Endothelial cell of umbilical vein (primary cell): ENCODE measurements around the gene NFIA. TPM values are rescaled to one million over a fixed set of nuclear protein-coding genes. Genes with fewer than 3 reads are reported as not detected.

ENCODE experiments used
- BruUV-seq: library from RNA; stranded (reverse); fragments of 400-500 nt; replicated peaks from 2 replicates; lab custom pipeline; 2021; lab: Mats Ljungman, UMichigan
- CTCF ChIA-PET: fragments of 300-600, 350-600 bp; sonication (Branson Sonifier 250); formaldehyde crosslinking; loops from one replicate; lab custom pipeline; 2021; ENCODE audit warnings: antibody characterized with exemption, inconsistent platforms; lab: Charles Lee
- POLR2A ChIA-PET: fragments of 300-600, 350-600 bp; sonication (Branson Sonifier 250); formaldehyde crosslinking; loops from one replicate; lab custom pipeline; 2021; ENCODE audit warnings: antibody characterized with exemption, inconsistent platforms; lab: Charles Lee
- DNase-seq: peaks from one replicate; pipeline ENCODE4 v3.0.0-alpha.2; 2011; ENCODE audit warnings: low read depth, low spot score
- FAIRE-seq: peaks from 2 replicates; lab custom pipeline; 2011; peaks lifted over from hg19 to GRCh38; lab: Jason Lieb, UNC
- H2AFZ ChIP-seq: 2 replicates; pipeline ENCODE4 v1.6.0; 2012; ENCODE audit warnings: low read depth, low read length, control low read depth, inconsistent platforms
- H3K27ac ChIP-seq: 2 replicates; pipeline ENCODE4 v1.5.1; 2011; ENCODE audit warnings: low read depth, mild to moderate bottlenecking, control low read depth, low read length, moderate library complexity; ENCODE audit not compliant: insufficient read depth
- H3K27me3 ChIP-seq, 2 experiments: 2 replicates each; pipeline versions ENCODE4 v1.6.0 to v1.6.1; 2011; ENCODE audit warnings: low read length in 2 of 2, mixed read lengths in 1 of 2; ENCODE audit not compliant: control insufficient read depth in 2 of 2, insufficient read depth in 2 of 2
- H3K36me3 ChIP-seq, 2 experiments: 2 replicates in 1 of 2; 3 replicates in 1 of 2; pipeline ENCODE4 v1.5.1; 2011; ENCODE audit warnings: low read length in 2 of 2, mild to moderate bottlenecking in 1 of 2, moderate library complexity in 1 of 2; ENCODE audit not compliant: control insufficient read depth in 2 of 2, insufficient read depth in 2 of 2; ENCODE audit errors: extremely low read depth in 1 of 2
- H3K4me1 ChIP-seq: 3 replicates; pipeline ENCODE4 v1.5.1; 2011; ENCODE audit warnings: mild to moderate bottlenecking, low read length; ENCODE audit not compliant: control insufficient read depth, insufficient read depth; ENCODE audit errors: extremely low read depth
- H3K4me2 ChIP-seq: 2 replicates; pipeline ENCODE4 v1.6.1; 2011; ENCODE audit warnings: low read length, control low read depth, mixed read lengths; ENCODE audit not compliant: insufficient read depth
- H3K4me3 ChIP-seq, 3 experiments: fragments of 200-600 bp in 1 of 3; sonication (generic), shearing (Covaris generic) in 1 of 3; replicated peaks in 1 of 3; 2 replicates each; pipeline ENCODE4 v1.5.1; 2011 to 2016; ENCODE audit warnings: control low read depth in 3 of 3, low read length in 3 of 3, mild to moderate bottlenecking in 2 of 3, inconsistent platforms in 1 of 3, low read depth in 1 of 3, moderate library complexity in 1 of 3; ENCODE audit not compliant: insufficient read depth in 1 of 3
- H3K79me2 ChIP-seq: 2 replicates; pipeline ENCODE4 v1.6.0; 2012; ENCODE audit warnings: low read length, inconsistent platforms; ENCODE audit not compliant: control insufficient read depth, insufficient read depth
- H3K9ac ChIP-seq: replicated peaks from 2 replicates; pipeline ENCODE3; 2011; ENCODE audit warnings: low read length, control low read depth; ENCODE audit not compliant: insufficient read depth; ENCODE audit errors: extremely low read depth
- H3K9me1 ChIP-seq: replicated peaks from 3 replicates; pipeline ENCODE4 v1.6.0; 2011; ENCODE audit warnings: mild to moderate bottlenecking, low read length; ENCODE audit not compliant: control insufficient read depth, insufficient read depth; ENCODE audit errors: extremely low read depth
- H3K9me3 ChIP-seq: replicated peaks from 2 replicates; pipeline ENCODE4 v1.5.1; 2012; ENCODE audit warnings: low read length, inconsistent platforms; ENCODE audit not compliant: control insufficient read depth, insufficient read depth
- H4K20me1 ChIP-seq: replicated peaks from 2 replicates; pipeline ENCODE3; 2011; ENCODE audit warnings: mild to moderate bottlenecking, low read length; ENCODE audit not compliant: control insufficient read depth, insufficient read depth; ENCODE audit errors: extremely low read depth
- CTCF ChIP-seq, 2 donors: IDR thresholded peaks; 1 replicate in 1 of 2; 2 replicates in 1 of 2; pipeline ENCODE4 v1.5.1; 2011; ENCODE audit warnings: low read length in 2 of 2, mild to moderate bottlenecking in 2 of 2, moderate library complexity in 2 of 2, control low read depth in 1 of 2, inconsistent platforms in 1 of 2, low read depth in 1 of 2; ENCODE audit not compliant: insufficient read depth in 1 of 2; ENCODE audit errors: extremely low read depth in 1 of 2
- EZH2 ChIP-seq: IDR thresholded peaks from 2 replicates; pipeline ENCODE4 v1.6.1; 2012; ENCODE audit warnings: borderline replicate concordance, low read depth, mild to moderate bottlenecking, moderate library complexity, low read length, inconsistent platforms; ENCODE audit not compliant: severe bottlenecking
- FOS ChIP-seq: IDR thresholded peaks from 2 replicates; pipeline ENCODE4 v1.6.1; 2011; ENCODE audit warnings: mild to moderate bottlenecking, low read length, moderate library complexity, borderline replicate concordance; ENCODE audit not compliant: insufficient read depth
- GATA2 ChIP-seq: IDR thresholded peaks from 2 replicates; pipeline ENCODE4 v1.7.0; 2011; ENCODE audit warnings: low read depth, mild to moderate bottlenecking, moderate library complexity, mixed read lengths, low read length; ENCODE audit not compliant: insufficient read length, insufficient read depth
- JUN ChIP-seq: IDR thresholded peaks from 2 replicates; pipeline ENCODE4 v1.6.1; 2011; ENCODE audit warnings: borderline replicate concordance, low read depth; ENCODE audit not compliant: insufficient read length, insufficient read depth
- MYC ChIP-seq: IDR thresholded peaks from one replicate; pipeline ENCODE4 v1.6.1; 2011; ENCODE audit warnings: mild to moderate bottlenecking, low read depth, low read length
- POLR2A ChIP-seq: IDR thresholded peaks from 2 replicates; pipeline ENCODE4 v1.6.1; 2012; ENCODE audit warnings: low read depth, mild to moderate bottlenecking, control low read depth, low read length
- POLR2AphosphoS5 ChIP-seq: IDR thresholded peaks from 2 replicates; pipeline ENCODE4 v1.6.1; 2012; ENCODE audit warnings: low read depth, mild to moderate bottlenecking, control low read depth, low read length, moderate library complexity; ENCODE audit not compliant: insufficient read depth
- dilution Hi-C: fragments of 300-500 bp; cut with MboI; formaldehyde crosslinking; loops from one replicate; pipeline ENCODE4 v1.15.0; 2019; ENCODE audit warnings: low sequenced_read_pairs; ENCODE audit not compliant: extremely low pct_ligation_motif_present
- intact Hi-C: fragments of 100-400 bp; cut with micrococcal nuclease; formaldehyde crosslinking; loops from one replicate; pipeline ENCODE4 v1.10.0; 2022
- polyA plus RNA-seq, 4 experiments: library from polyadenylated mRNA; depleted of rRNA in 3 of 4; stranded (reverse) in 3 of 4; unstranded in 1 of 4; fragments of >200 nt; gene quantifications; 2 replicates each; pipeline versions ENCODE4 v1.2.1 to v1.2.3, GENCODE V29; 2011 to 2012; ENCODE audit warnings: missing spikeins in 1 of 4
- total RNA-seq: library from RNA; stranded (reverse); gene quantifications from 2 replicates; pipeline ENCODE4 v1.2.3, GENCODE V29; 2021
- TF ChIP-seq, protein P1 (sequence below): IDR thresholded peaks from 2 replicates; pipeline ENCODE4 v1.6.1; 2011; ENCODE audit not compliant: insufficient read depth, insufficient read length

Gene NFIA
- total and polyA plus RNA-seq, 2 donors (not counting 3 experiments of a cell fraction or from before 2014, with no cell fraction given): 25.5 to 47.0 TPM

DNA sequence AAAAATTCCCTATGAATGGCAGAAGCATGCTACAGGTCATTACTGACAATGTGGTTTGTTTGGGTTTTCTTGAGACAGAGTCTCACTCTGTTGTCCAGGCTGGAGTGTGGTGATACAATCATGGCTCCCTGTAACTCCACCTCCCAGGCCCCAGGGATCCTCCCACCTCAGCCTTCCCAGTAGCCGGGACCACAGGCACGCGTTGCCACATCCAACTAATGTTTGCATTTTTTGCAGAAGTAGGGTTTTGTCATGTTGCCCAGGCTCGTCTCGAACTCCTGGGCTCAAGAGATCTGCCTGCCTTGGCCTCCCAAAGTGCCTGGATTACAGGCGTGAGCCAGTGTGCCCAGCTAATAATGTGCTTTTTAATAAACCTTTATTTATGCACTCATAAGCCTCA is 259.1 kb downstream of the NFIA start:
- dilution Hi-C loops: no loop called here

More for the DNA sequence above, 259.1 kb downstream of the NFIA start:
- H3K9ac ChIP-seq: no peak overlapping the region
- no peak overlapping the region for H2AFZ ChIP-seq
- ChIA-PET POLR2A (no interaction called here), CTCF (no interaction called here)
- no peaks in the 10 kb centered on the region for H3K36me3 ChIP-seq
- intact Hi-C loops: no loop called here
- FAIRE-seq (no peak), DNase-seq (no peak)
- no TSS peak for BruUV-seq
- H3K9me3 ChIP-seq: no peaks in the 10 kb centered on the region
- H3K4me3 ChIP-seq: no peak overlapping the region
- H3K9me1 ChIP-seq: no peaks in the 10 kb centered on the region
- no peak for TF ChIP-seq FOS
- TF ChIP-seq CTCF (IDR thresholded peaks at IDR 0.05; ENCODE audit: extremely low read depth in 1 of 2, insufficient read depth in 1 of 2, low read depth in 1 of 2, low read length in 2 of 2): no peak
- no peak for TF ChIP-seq JUN
- TF ChIP-seq POLR2AphosphoS5: no peak
- no peak for TF ChIP-seq GATA2
- no peak for TF ChIP-seq POLR2A
- TF ChIP-seq EZH2: no peak
- TF ChIP-seq MYC: no peak
- TF ChIP-seq, protein P1, sequence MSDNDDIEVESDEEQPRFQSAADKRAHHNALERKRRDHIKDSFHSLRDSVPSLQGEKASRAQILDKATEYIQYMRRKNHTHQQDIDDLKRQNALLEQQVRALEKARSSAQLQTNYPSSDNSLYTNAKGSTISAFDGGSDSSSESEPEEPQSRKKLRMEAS: no peak
- no peaks in the 10 kb centered on the region for H4K20me1 ChIP-seq
- H3K4me2 ChIP-seq: no peak overlapping the region
- H3K27ac ChIP-seq: no peak overlapping the region
- peaks cover 27% of the 10 kb centered on the region for H3K4me1 ChIP-seq
- peaks cover 2% of the 10 kb centered on the region for H3K79me2 ChIP-seq
- no peaks in the 10 kb centered on the region for H3K27me3 ChIP-seq
